AG08395 (cell line): Measurements from ENCODE around the gene PEMT.

Experiments
- DNase-seq: peaks from one replicate; pipeline ENCODE4 v3.0.0; 2012; ENCODE audit warnings: mixed read lengths, low spot score

PEMT gene

GRCh38 chr17:17535957-17536356 lies 55.6 kb downstream of the PEMT start:
- DNase-seq, result peak; percentile 88

GRCh38 chr17:17533901-17534441 lies 57.5 kb downstream of the PEMT start:
- no peak for DNase-seq

GRCh38 chr17:17532991-17533390 lies 58.5 kb downstream of the PEMT start:
- no peak for DNase-seq

- DNase-seq, result no peak
Measured at GRCh38 chr17:17531156-17531555, 60.4 kb downstream of the PEMT start.

GRCh38 chr17:17528696-17529652 lies 62.5 kb downstream of the PEMT start:
- DNase-seq, result no peak

- DNase-seq, result no peak
Measured at GRCh38 chr17:17527956-17528500, 63.5 kb downstream of the PEMT start.

GRCh38 chr17:17527534-17527933 lies 64.0 kb downstream of the PEMT start:
- DNase-seq, result no peak

- DNase-seq, result no peak
Measured at GRCh38 chr17:17526369-17526768, 65.1 kb downstream of the PEMT start.

GRCh38 chr17:17525956-17526355 lies 65.6 kb downstream of the PEMT start:
- no peak for DNase-seq

GRCh38 chr17:17525311-17525710 lies 66.2 kb downstream of the PEMT start:
- no peak for DNase-seq

GRCh38 chr17:17523731-17524490 lies 67.6 kb downstream of the PEMT start:
- no peak for DNase-seq

- DNase-seq, result no peak
Measured at GRCh38 chr17:17523001-17523730, 68.3 kb downstream of the PEMT start.

- DNase-seq, result no peak
Measured at GRCh38 chr17:17520599-17521232, 70.8 kb downstream of the PEMT start.

- no peak for DNase-seq
Measured at GRCh38 chr17:17519886-17520285, 71.6 kb downstream of the PEMT start.

- no peak for DNase-seq
Measured at GRCh38 chr17:17518951-17519350, 72.6 kb downstream of the PEMT start.

- no peak for DNase-seq
Measured at GRCh38 chr17:17518014-17518413, 73.5 kb downstream of the PEMT start.

- no peak for DNase-seq
Measured at GRCh38 chr17:17516941-17517720, 74.4 kb downstream of the PEMT start.

GRCh38 chr17:17515934-17516930 lies 75.3 kb downstream of the PEMT start:
- peak; percentile 62 for DNase-seq
